HEK293 (cell line): Measurements from ENCODE around the gene EYA2.

Experiments
- CTCF ChIA-PET: fragments of 350-600 bp; formaldehyde crosslinking; extraction: SDS; loops from one replicate; lab custom pipeline; 2021; ENCODE audit warnings: antibody characterized with exemption; lab: Yijun Ruan, JAX
- POLR2A ChIA-PET: fragments of 300-600 bp; formaldehyde crosslinking; extraction: SDS; loops from one replicate; lab custom pipeline; 2020; ENCODE audit warnings: antibody characterized with exemption, inconsistent platforms; lab: Yijun Ruan, JAX
- H3K27ac ChIP-seq: fragments of 200-500 bp; sonication (Bioruptor generic); 2 replicates; pipeline ENCODE4 v1.5.1; 2014; ENCODE audit warnings: low read depth, low read length, control low read depth, inconsistent platforms; ENCODE audit errors: extremely low read depth
- H3K36me3 ChIP-seq, 2 experiments: fragments of 200-500 bp in 1 of 2; sonication (Bioruptor generic) in 1 of 2; 1 replicate in 1 of 2; 2 replicates in 1 of 2; pipeline ENCODE4 v1.5.1; 2014 to 2017; ENCODE audit warnings: inconsistent platforms in 2 of 2, low read length in 2 of 2; ENCODE audit not compliant: control insufficient read depth in 2 of 2, insufficient read depth in 1 of 2
- H3K4me1 ChIP-seq: fragments of 200-500 bp; sonication (Bioruptor generic); 2 replicates; pipeline ENCODE4 v1.5.1; 2014; ENCODE audit warnings: mild to moderate bottlenecking, low read length, inconsistent platforms; ENCODE audit not compliant: control insufficient read depth, insufficient read depth
- H3K4me3 ChIP-seq: 2 replicates; pipeline ENCODE4 v1.5.1; 2011; ENCODE audit warnings: low read depth, mild to moderate bottlenecking, control low read depth, low read length, moderate library complexity
- H3K9me3 ChIP-seq: fragments of 200-500 bp; sonication (Bioruptor generic); 2 replicates; pipeline ENCODE4 v1.5.1; 2014; ENCODE audit warnings: low read depth, low read length, inconsistent platforms; ENCODE audit not compliant: control insufficient read depth, insufficient read depth
- FEZF1 ChIP-seq: fragments of 450-650 bp; formaldehyde crosslinking; IDR thresholded peaks from 2 replicates; pipeline ENCODE4 v1.5.1; 2016; ENCODE audit warnings: missing biosample characterization, missing genetic modification characterization
- HOXD13 ChIP-seq: sonication (generic); formaldehyde crosslinking; IDR thresholded peaks from 2 replicates; pipeline ENCODE4 v1.8.0; 2022; ENCODE audit warnings: missing genetic modification reagents, borderline replicate concordance
- SCRT2 ChIP-seq: fragments of 450-650 bp; formaldehyde crosslinking; IDR thresholded peaks from 2 replicates; pipeline ENCODE4 v1.5.1; 2016; ENCODE audit warnings: missing biosample characterization, missing genetic modification characterization
- SP2 ChIP-seq: fragments of 450-650 bp; formaldehyde crosslinking; IDR thresholded peaks from 2 replicates; pipeline ENCODE4 v1.5.1; 2016; ENCODE audit warnings: missing biosample characterization, missing genetic modification characterization
- ZFP37 ChIP-seq: fragments of 450-650 bp; formaldehyde crosslinking; IDR thresholded peaks from 2 replicates; pipeline ENCODE4 v1.5.1; 2016; ENCODE audit warnings: missing biosample characterization, missing genetic modification characterization
- ZNF121 ChIP-seq: fragments of 450-650 bp; formaldehyde crosslinking; IDR thresholded peaks from 2 replicates; pipeline ENCODE4 v1.5.1; 2016; ENCODE audit warnings: missing biosample characterization, missing genetic modification characterization
- ZNF157 ChIP-seq: fragments of 450-650 bp; formaldehyde crosslinking; IDR thresholded peaks from 2 replicates; pipeline ENCODE4 v1.5.1; 2016; ENCODE audit warnings: missing biosample characterization, missing genetic modification characterization
- ZNF175 ChIP-seq: fragments of 450-650 bp; formaldehyde crosslinking; IDR thresholded peaks from 2 replicates; pipeline ENCODE4 v1.5.1; 2016; ENCODE audit warnings: missing biosample characterization, missing genetic modification characterization
- ZNF248 ChIP-seq: fragments of 450-650 bp; formaldehyde crosslinking; IDR thresholded peaks from 2 replicates; pipeline ENCODE4 v1.5.1; 2017; ENCODE audit warnings: missing biosample characterization, missing genetic modification characterization
- ZNF48 ChIP-seq: fragments of 450-650 bp; formaldehyde crosslinking; IDR thresholded peaks from 2 replicates; pipeline ENCODE4 v1.5.1; 2016; ENCODE audit warnings: missing biosample characterization, missing genetic modification characterization
- ZNF560 ChIP-seq: fragments of 450-650 bp; formaldehyde crosslinking; IDR thresholded peaks from 2 replicates; pipeline ENCODE4 v1.5.1; 2017; ENCODE audit warnings: missing biosample characterization, missing genetic modification characterization, borderline replicate concordance
- TF ChIP-seq, protein P1 (sequence below): fragments of 450-650 bp; formaldehyde crosslinking; IDR thresholded peaks from 2 replicates; pipeline ENCODE4 v1.5.1; 2016; ENCODE audit warnings: missing biosample characterization, missing genetic modification characterization
- TF ChIP-seq, protein P2 (sequence below): fragments of 450-650 bp; formaldehyde crosslinking; IDR thresholded peaks from 2 replicates; pipeline ENCODE4 v1.5.1; 2016; ENCODE audit warnings: missing biosample characterization, missing genetic modification characterization
- TF ChIP-seq, protein P3 (sequence below): fragments of 450-650 bp; formaldehyde crosslinking; IDR thresholded peaks from 2 replicates; pipeline ENCODE4 v1.5.1; 2017; ENCODE audit warnings: missing biosample characterization, missing genetic modification characterization
- TF ChIP-seq, protein P4 (sequence below): fragments of 450-650 bp; formaldehyde crosslinking; IDR thresholded peaks from 2 replicates; pipeline ENCODE4 v1.5.1; 2017; ENCODE audit warnings: missing biosample characterization, missing genetic modification characterization
- TF ChIP-seq, protein P5 (sequence below): fragments of 450-650 bp; formaldehyde crosslinking; conservative IDR thresholded peaks from 2 replicates; pipeline ENCODE4 v1.5.1; 2016; ENCODE audit warnings: low read depth, missing biosample characterization, missing genetic modification characterization

Gene EYA2

DNA sequence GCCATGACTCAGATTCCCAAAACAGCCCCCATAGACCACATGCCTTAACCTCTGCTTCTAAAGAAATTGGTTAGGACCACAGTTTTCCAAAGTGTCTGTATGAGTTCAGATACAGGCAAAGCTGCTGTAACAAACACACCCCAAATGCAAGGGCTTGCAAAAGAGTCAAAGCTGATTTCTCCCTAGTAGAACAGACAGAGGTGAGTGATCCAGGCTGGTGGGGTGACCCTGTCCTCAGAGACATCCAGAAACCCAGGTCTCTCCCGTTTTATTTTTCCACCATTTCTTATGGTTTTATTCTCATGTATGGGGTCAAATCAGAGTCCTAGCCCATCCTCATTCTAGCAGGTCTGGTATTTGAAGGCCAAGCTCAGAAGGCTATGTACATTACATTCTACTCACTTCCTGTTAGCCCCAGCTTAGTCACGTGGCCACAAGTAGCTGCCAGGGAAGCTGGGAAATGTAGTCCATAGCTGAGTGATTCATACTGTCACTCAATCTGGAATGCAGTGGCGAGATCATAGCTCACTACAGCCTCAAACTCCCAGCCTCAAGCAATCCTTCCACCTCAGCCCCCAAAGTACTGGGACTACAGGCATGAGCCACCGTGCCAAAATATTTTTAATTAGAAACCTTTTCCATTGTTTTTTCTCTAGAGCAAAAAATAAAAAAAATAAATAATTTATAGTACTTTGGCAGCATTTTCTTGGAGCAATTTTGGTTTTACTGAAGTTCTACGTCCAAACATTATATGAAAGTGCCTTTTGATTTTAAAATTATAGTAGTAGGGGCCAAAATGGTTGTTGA is 286.6 kb downstream of the EYA2 start (continued):
- no peak for TF ChIP-seq ZNF121
- TF ChIP-seq, protein P1, sequence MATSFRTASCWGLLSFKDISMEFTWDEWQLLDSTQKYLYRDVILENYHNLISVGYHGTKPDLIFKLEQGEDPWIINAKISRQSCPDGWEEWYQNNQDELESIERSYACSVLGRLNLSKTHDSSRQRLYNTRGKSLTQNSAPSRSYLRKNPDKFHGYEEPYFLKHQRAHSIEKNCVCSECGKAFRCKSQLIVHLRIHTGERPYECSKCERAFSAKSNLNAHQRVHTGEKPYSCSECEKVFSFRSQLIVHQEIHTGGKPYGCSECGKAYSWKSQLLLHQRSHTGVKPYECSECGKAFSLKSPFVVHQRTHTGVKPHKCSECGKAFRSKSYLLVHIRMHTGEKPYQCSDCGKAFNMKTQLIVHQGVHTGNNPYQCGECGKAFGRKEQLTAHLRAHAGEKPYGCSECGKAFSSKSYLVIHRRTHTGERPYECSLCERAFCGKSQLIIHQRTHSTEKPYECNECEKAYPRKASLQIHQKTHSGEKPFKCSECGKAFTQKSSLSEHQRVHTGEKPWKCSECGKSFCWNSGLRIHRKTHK (tag by site-specific recombination), result no peak
- TF ChIP-seq SCRT2 (tag by site-specific recombination), result peak; percentile 38; the same call in 1 of the 2 replicates
- TF ChIP-seq, all 188 proteins: peak for 7

DNA sequence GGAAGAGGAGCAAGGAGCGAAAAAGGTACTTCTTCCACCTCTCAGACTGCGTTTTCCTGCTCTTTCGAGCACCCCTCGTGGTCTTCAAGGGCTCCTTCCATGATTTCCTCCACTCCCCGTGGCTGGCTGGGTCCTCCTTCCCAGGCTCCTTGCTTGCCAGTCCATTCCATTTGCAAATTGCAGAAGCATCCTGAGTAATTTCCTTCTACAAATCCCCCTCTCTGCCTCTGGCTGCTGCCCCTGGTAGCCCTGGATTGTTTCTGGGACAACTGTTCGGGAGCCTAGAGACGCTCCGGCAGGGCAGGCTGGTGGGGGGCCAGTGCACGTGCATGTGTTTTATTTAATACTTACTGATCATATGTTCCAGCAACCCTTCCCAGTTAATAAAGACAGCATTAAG is 288.7 kb downstream of the EYA2 start:
- Histone ChIP-seq H3K9me3 (no peaks in the 10 kb centered on the region), H3K27ac (no peak overlapping the region), H3K4me3 (no peak overlapping the region), H3K36me3 (peaks cover 0 to 4% of the 10 kb centered on the region in 2 experiments; a peak in 1 of 3 replicates), H3K4me1 (no peaks in the 10 kb centered on the region)
- TF ChIP-seq ZNF157 (tag by site-specific recombination) (no peak), ZNF48 (no peak), FEZF1 (tag by site-specific recombination) (no peak), ZNF560 (tag by site-specific recombination) (no peak), SP2 (no peak), ZFP37 (no peak), ZNF175 (tag by site-specific recombination) (no peak), HOXD13 (no peak), ZNF248 (no peak)
- TF ChIP-seq, protein P2, sequence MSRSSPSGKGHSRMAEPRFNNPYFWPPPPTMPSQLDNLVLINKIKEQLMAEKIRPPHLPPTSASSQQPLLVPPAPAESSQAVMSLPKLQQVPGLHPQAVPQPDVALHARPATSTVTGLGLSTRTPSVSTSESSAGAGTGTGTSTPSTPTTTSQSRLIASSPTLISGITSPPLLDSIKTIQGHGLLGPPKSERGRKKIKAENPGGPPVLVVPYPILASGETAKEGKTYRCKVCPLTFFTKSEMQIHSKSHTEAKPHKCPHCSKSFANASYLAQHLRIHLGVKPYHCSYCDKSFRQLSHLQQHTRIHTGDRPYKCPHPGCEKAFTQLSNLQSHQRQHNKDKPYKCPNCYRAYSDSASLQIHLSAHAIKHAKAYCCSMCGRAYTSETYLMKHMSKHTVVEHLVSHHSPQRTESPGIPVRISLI, result no peak
- TF ChIP-seq, protein P3, sequence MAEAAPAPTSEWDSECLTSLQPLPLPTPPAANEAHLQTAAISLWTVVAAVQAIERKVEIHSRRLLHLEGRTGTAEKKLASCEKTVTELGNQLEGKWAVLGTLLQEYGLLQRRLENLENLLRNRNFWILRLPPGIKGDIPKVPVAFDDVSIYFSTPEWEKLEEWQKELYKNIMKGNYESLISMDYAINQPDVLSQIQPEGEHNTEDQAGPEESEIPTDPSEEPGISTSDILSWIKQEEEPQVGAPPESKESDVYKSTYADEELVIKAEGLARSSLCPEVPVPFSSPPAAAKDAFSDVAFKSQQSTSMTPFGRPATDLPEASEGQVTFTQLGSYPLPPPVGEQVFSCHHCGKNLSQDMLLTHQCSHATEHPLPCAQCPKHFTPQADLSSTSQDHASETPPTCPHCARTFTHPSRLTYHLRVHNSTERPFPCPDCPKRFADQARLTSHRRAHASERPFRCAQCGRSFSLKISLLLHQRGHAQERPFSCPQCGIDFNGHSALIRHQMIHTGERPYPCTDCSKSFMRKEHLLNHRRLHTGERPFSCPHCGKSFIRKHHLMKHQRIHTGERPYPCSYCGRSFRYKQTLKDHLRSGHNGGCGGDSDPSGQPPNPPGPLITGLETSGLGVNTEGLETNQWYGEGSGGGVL (tag by site-specific recombination), result no peak
- TF ChIP-seq, protein P4, sequence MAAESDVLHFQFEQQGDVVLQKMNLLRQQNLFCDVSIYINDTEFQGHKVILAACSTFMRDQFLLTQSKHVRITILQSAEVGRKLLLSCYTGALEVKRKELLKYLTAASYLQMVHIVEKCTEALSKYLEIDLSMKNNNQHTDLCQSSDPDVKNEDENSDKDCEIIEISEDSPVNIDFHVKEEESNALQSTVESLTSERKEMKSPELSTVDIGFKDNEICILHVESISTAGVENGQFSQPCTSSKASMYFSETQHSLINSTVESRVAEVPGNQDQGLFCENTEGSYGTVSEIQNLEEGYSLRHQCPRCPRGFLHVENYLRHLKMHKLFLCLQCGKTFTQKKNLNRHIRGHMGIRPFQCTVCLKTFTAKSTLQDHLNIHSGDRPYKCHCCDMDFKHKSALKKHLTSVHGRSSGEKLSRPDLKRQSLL (tag by site-specific recombination), result no peak
- TF ChIP-seq, protein P5, sequence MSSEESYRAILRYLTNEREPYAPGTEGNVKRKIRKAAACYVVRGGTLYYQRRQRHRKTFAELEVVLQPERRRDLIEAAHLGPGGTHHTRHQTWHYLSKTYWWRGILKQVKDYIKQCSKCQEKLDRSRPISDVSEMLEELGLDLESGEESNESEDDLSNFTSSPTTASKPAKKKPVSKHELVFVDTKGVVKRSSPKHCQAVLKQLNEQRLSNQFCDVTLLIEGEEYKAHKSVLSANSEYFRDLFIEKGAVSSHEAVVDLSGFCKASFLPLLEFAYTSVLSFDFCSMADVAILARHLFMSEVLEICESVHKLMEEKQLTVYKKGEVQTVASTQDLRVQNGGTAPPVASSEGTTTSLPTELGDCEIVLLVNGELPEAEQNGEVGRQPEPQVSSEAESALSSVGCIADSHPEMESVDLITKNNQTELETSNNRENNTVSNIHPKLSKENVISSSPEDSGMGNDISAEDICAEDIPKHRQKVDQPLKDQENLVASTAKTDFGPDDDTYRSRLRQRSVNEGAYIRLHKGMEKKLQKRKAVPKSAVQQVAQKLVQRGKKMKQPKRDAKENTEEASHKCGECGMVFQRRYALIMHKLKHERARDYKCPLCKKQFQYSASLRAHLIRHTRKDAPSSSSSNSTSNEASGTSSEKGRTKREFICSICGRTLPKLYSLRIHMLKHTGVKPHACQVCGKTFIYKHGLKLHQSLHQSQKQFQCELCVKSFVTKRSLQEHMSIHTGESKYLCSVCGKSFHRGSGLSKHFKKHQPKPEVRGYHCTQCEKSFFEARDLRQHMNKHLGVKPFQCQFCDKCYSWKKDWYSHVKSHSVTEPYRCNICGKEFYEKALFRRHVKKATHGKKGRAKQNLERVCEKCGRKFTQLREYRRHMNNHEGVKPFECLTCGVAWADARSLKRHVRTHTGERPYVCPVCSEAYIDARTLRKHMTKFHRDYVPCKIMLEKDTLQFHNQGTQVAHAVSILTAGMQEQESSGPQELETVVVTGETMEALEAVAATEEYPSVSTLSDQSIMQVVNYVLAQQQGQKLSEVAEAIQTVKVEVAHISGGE (tag by site-specific recombination), result no peak
- POLR2A ChIA-PET, result no interaction called here
- CTCF ChIA-PET, result interaction anchor here (0.6 to 1.4 kb wide), 2 partner anchors 32 to 429 kb away, joined by 3 to 4 read pairs; no protein-coding TSS in a partner anchor
